ENCODE results near the gene RPL34. TPM values are rescaled to one million over a fixed set of nuclear protein-coding genes. Genes with fewer than 3 reads are reported as not detected.

Gene RPL34
- total RNA-seq, 1 experiment from 2014 or later: 488 TPM

DNA sequence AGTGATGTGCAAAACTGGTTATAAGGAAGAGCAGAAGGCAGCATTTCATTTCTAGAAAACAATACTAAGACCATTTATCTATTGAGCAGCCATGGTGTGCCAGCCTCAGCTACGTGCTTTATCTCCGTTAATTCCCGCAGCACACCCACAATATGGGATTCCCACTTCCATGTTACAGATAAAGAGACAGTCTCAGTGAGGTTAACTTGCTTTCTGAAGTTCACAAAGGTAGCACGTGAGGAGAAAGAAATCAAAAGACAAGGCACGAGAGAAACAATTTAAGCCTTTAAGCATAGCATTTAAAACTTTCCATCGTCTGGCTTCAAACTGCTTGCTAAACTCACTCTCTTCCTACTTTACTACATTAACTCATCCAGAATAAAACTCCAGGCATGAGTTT, 8.0 kb upstream of the RPL34 start:
- in situ Hi-C loops (cut with HindIII; ENCODE audit: low pct_unique_long_range_greater_than_20kb, low sequenced_read_pairs): no loop called here
- no peak overlapping the region for H3K27ac ChIP-seq (ENCODE audit: low read length)
- DNase-seq (ENCODE audit: low read depth, low spot score) (no peak), ATAC-seq (no peak)
- H3K9me3 ChIP-seq (ENCODE audit: control insufficient read depth, insufficient read depth, low read depth, low read length): no peaks in the 10 kb centered on the region
- TF ChIP-seq, protein P1, sequence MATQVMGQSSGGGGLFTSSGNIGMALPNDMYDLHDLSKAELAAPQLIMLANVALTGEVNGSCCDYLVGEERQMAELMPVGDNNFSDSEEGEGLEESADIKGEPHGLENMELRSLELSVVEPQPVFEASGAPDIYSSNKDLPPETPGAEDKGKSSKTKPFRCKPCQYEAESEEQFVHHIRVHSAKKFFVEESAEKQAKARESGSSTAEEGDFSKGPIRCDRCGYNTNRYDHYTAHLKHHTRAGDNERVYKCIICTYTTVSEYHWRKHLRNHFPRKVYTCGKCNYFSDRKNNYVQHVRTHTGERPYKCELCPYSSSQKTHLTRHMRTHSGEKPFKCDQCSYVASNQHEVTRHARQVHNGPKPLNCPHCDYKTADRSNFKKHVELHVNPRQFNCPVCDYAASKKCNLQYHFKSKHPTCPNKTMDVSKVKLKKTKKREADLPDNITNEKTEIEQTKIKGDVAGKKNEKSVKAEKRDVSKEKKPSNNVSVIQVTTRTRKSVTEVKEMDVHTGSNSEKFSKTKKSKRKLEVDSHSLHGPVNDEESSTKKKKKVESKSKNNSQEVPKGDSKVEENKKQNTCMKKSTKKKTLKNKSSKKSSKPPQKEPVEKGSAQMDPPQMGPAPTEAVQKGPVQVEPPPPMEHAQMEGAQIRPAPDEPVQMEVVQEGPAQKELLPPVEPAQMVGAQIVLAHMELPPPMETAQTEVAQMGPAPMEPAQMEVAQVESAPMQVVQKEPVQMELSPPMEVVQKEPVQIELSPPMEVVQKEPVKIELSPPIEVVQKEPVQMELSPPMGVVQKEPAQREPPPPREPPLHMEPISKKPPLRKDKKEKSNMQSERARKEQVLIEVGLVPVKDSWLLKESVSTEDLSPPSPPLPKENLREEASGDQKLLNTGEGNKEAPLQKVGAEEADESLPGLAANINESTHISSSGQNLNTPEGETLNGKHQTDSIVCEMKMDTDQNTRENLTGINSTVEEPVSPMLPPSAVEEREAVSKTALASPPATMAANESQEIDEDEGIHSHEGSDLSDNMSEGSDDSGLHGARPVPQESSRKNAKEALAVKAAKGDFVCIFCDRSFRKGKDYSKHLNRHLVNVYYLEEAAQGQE (IDR thresholded peaks at IDR 0.05; ENCODE audit: insufficient read depth in 1 of 2, low read depth in 2 of 2, low read length in 1 of 2): no peak
- TF ChIP-seq SIN3A (IDR thresholded peaks at IDR 0.05; ENCODE audit: borderline replicate concordance, insufficient read depth, low read depth, low read length): no peak
- TF ChIP-seq, protein P2, sequence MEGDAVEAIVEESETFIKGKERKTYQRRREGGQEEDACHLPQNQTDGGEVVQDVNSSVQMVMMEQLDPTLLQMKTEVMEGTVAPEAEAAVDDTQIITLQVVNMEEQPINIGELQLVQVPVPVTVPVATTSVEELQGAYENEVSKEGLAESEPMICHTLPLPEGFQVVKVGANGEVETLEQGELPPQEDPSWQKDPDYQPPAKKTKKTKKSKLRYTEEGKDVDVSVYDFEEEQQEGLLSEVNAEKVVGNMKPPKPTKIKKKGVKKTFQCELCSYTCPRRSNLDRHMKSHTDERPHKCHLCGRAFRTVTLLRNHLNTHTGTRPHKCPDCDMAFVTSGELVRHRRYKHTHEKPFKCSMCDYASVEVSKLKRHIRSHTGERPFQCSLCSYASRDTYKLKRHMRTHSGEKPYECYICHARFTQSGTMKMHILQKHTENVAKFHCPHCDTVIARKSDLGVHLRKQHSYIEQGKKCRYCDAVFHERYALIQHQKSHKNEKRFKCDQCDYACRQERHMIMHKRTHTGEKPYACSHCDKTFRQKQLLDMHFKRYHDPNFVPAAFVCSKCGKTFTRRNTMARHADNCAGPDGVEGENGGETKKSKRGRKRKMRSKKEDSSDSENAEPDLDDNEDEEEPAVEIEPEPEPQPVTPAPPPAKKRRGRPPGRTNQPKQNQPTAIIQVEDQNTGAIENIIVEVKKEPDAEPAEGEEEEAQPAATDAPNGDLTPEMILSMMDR (IDR thresholded peaks at IDR 0.05): no peak
- TF ChIP-seq POLR2AphosphoS5 (IDR thresholded peaks at IDR 0.05; ENCODE audit: low read depth, low read length): no peak
- no peak for TF ChIP-seq TCF7L2 (IDR thresholded peaks at IDR 0.05; ENCODE audit: low read depth, low read length)
- H3K4me1 ChIP-seq (ENCODE audit: control insufficient read depth, insufficient read depth, low read length): no peaks in the 10 kb centered on the region
- no peaks in the 10 kb centered on the region for H3K36me3 ChIP-seq (ENCODE audit: control insufficient read depth, insufficient read depth, low read length)
- ChIA-PET CTCF (no interaction called here), POLR2A (no interaction called here)
- intact Hi-C loops (cut with micrococcal nuclease; ENCODE audit: unreplicated experiment): no loop called here
- H3K27me3 ChIP-seq (ENCODE audit: control insufficient read depth, insufficient read depth, low read length): no peaks in the 10 kb centered on the region
- BruUV-seq (replicated peaks): no TSS peak
- no peak overlapping the region for H3K4me3 ChIP-seq (ENCODE audit: low read depth in 2 of 2, low read length in 2 of 2)

DNA sequence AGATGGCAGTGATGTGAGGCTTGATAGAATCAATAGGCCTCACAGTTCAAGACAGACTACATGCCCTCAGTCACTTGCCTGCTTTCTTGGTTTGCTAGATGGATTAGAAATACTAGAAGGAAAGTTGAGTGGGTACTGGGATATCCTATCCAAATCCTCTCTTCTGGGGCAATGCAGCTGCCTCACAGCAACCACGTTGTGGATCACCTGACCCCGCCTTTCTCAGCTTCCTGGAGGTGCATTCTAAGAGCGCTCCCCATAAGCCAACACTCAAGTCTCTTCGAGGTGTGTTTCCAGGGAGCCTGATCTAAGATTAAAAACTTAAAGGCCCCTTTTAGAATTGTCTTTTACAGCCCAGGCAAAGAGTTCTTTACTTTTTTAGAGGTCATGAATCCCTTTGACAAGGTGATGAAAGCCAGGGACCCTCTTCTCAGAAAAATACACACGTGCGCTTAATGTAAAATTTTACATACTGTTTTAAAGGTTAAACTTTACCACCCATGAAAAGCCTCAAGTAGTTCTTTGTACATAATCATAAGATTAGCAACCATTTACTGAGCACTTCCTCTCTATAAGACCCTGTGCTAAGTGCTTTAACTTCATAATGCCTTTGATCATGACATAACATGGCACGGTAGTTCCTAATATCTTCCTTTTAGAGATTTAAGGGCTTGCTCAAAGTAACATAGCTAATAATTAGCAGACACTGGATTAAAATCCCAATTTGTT, 840 bp upstream of the RPL34 start:
- peak overlapping the region; percentile 95 to 99; a peak in 3 of 4 replicates for H3K4me3 ChIP-seq (ENCODE audit: low read depth in 2 of 2, low read length in 2 of 2)
- H3K27me3 ChIP-seq (ENCODE audit: control insufficient read depth, insufficient read depth, low read length): no peaks in the 10 kb centered on the region
- CTCF ChIA-PET: no interaction called here
- ATAC-seq (no peak), DNase-seq (ENCODE audit: low read depth, low spot score) (no peak)
- POLR2A ChIA-PET: no interaction called here
- no TSS peak for BruUV-seq (replicated peaks)
- intact Hi-C loops (cut with micrococcal nuclease; ENCODE audit: unreplicated experiment) (no loop called here), in situ Hi-C loops (cut with HindIII; ENCODE audit: low pct_unique_long_range_greater_than_20kb, low sequenced_read_pairs) (no loop called here)
- no peaks in the 10 kb centered on the region for H3K9me3 ChIP-seq (ENCODE audit: control insufficient read depth, insufficient read depth, low read depth, low read length)
- peaks cover 31% of the 10 kb centered on the region for H3K36me3 ChIP-seq (ENCODE audit: control insufficient read depth, insufficient read depth, low read length)
- H3K27ac ChIP-seq (ENCODE audit: low read length): peak overlapping the region; percentile 48; the same call in 1 of the 2 replicates
- H3K4me1 ChIP-seq (ENCODE audit: control insufficient read depth, insufficient read depth, low read length): peaks cover 7% of the 10 kb centered on the region
- TF ChIP-seq SIN3A (IDR thresholded peaks at IDR 0.05; ENCODE audit: borderline replicate concordance, insufficient read depth, low read depth, low read length): no peak
- TF ChIP-seq, protein P2 (IDR thresholded peaks at IDR 0.05): no peak
- no peak for TF ChIP-seq TCF7L2 (IDR thresholded peaks at IDR 0.05; ENCODE audit: low read depth, low read length)
- TF ChIP-seq POLR2AphosphoS5 (IDR thresholded peaks at IDR 0.05; ENCODE audit: low read depth, low read length): no peak
- TF ChIP-seq, protein P1 (IDR thresholded peaks at IDR 0.05; ENCODE audit: insufficient read depth in 1 of 2, low read depth in 2 of 2, low read length in 1 of 2): no peak

All from Panc1 (cell line).